K562 (cell line): ENCODE data around the gene MAP2K3. TPM values are rescaled to one million over a fixed set of nuclear protein-coding genes. Genes with fewer than 3 reads are reported as not detected.

Experiments
- GMEB1 ChIP-seq: fragments of 250-450 bp; sonication (Bioruptor Pico); IDR thresholded peaks from 2 replicates; pipeline ENCODE4 v1.4.0; 2020; ENCODE audit warnings: mild to moderate bottlenecking
- HMGN3 ChIP-seq: IDR thresholded peaks from 2 replicates; pipeline ENCODE4 v1.6.1; 2011; ENCODE audit warnings: borderline replicate concordance, low read depth, mild to moderate bottlenecking, mixed read lengths, low read length; ENCODE audit not compliant: insufficient read length; ENCODE audit errors: extremely low read depth
- MTA1 ChIP-seq: fragments of 450-650 bp; IDR thresholded peaks from 2 replicates; pipeline ENCODE4 v1.6.1; 2017; ENCODE audit warnings: borderline replicate concordance
- MXI1 ChIP-seq: IDR thresholded peaks from 2 replicates; pipeline ENCODE4 v1.6.1; 2011; ENCODE audit warnings: low read depth, mild to moderate bottlenecking, improper control_type of control experiment, low read length
- PKNOX1 ChIP-seq: fragments of 450-650 bp; IDR thresholded peaks from 2 replicates; pipeline ENCODE4 v1.6.1; 2016
- POLR2A ChIP-seq: fragments of 450-650 bp; conservative IDR thresholded peaks from 2 replicates; pipeline ENCODE4 v1.6.1; 2016
- SP2 ChIP-seq: IDR thresholded peaks from 2 replicates; pipeline ENCODE4 v1.6.1; 2011; ENCODE audit warnings: mild to moderate bottlenecking, low read depth, low read length, moderate library complexity; ENCODE audit not compliant: poor library complexity, severe bottlenecking; ENCODE audit errors: extremely low read depth
- XRCC5 ChIP-seq: fragments of 200-400 bp; formaldehyde crosslinking; IDR thresholded peaks from 2 replicates; pipeline ENCODE4 v1.6.1; 2017; ENCODE audit warnings: low read depth, mild to moderate bottlenecking, low read length
- ZNF197 ChIP-seq: fragments of 200-800 bp; sonication (Bioruptor generic); IDR thresholded peaks from 2 replicates; pipeline ENCODE4 v1.6.1; 2016; ENCODE audit warnings: low read depth, missing genetic modification characterization, missing compliant biosample characterization
- polyA plus RNA-seq, 8 experiments: library from polyadenylated mRNA; depleted of rRNA in 4 of 8; stranded (reverse) in 5 of 8; unstranded in 3 of 8; fragments of >200 nt; fragmentation: Nextera tagmentation in 2 of 8; fragmentation: Illumina TruSeq in 1 of 8; extraction: Ambion mirVana in 2 of 8; extraction: Trizol in 1 of 8; gene quantifications; 2 replicates each; pipeline versions ENCODE4 v1.2.1 to v1.2.3, GENCODE V29; 2011 to 2014; ENCODE audit warnings: inconsistent platforms in 1 of 8, missing spikeins in 1 of 8
- total RNA-seq, 7 experiments: library from RNA; depleted of rRNA in 6 of 7; stranded (reverse); fragments of >200 nt in 6 of 7; fragmentation: Illumina TruSeq in 2 of 7; extraction: Trizol in 2 of 7; gene quantifications; 2 replicates each; pipeline versions ENCODE4 v1.2.1 to v1.2.3, GENCODE V29; 2011 to 2021; ENCODE audit warnings: low replicate concordance in 1 of 7

The MAP2K3 gene
- total and polyA plus RNA-seq, 9 of the 15 experiments (the other 6 are each of a cell fraction or from before 2014, with no cell fraction given) = 0.18 to 14.8 (median 3.5) TPM

GRCh38 chr17:21284319-21285163 lies at the start of gene MAP2K3 (continued):
- TF ChIP-seq PKNOX1 = peak; percentile 98
- TF ChIP-seq HMGN3 = no peak
- no peak for TF ChIP-seq XRCC5
- TF ChIP-seq POLR2A = no peak
- TF ChIP-seq MXI1 = no peak
- TF ChIP-seq MTA1 = no peak
- no peak for TF ChIP-seq GMEB1 (CRISPR knock-in tag)
- peak; percentile 33 for TF ChIP-seq SP2
- TF ChIP-seq ZNF197 (CRISPR knock-in tag) = no peak
- TF ChIP-seq, all 486 proteins: peak for 46
